Bronchial epithelial cell (primary cell): ENCODE results near the gene ZNF516. TPM values are rescaled to one million over a fixed set of nuclear protein-coding genes. Genes with fewer than 3 reads are reported as not detected.

Experiments used
- DNase-seq: peaks from one replicate; pipeline ENCODE4 v3.0.0-alpha.2; 2010; ENCODE audit warnings: low read depth
- FAIRE-seq: peaks from 2 replicates; lab custom pipeline; 2011; peaks lifted over from hg19 to GRCh38; lab: Jason Lieb, UNC
- H3K27me3 ChIP-seq: 2 replicates; pipeline ENCODE4 v1.5.1; 2011; ENCODE audit warnings: low read length; ENCODE audit not compliant: control insufficient read depth, insufficient read depth
- H3K36me3 ChIP-seq: 2 replicates; pipeline ENCODE4 v1.5.1; 2011; ENCODE audit warnings: low read length; ENCODE audit not compliant: control insufficient read depth, insufficient read depth
- H3K4me3 ChIP-seq: 2 replicates; pipeline ENCODE4 v1.5.1; 2011; ENCODE audit warnings: mild to moderate bottlenecking, low read depth, low read length, control low read depth
- total RNA-seq: library from RNA; depleted of rRNA; stranded (reverse); fragments of >200 nt; gene quantifications from 2 replicates; pipeline ENCODE4 v1.2.1, GENCODE V29; 2014
- TF ChIP-seq, protein P1 (sequence below): IDR thresholded peaks from 2 replicates; pipeline ENCODE4 v1.5.1; 2011; ENCODE audit warnings: mild to moderate bottlenecking, moderate library complexity, low read length, control low read depth, inconsistent platforms; ENCODE audit not compliant: insufficient read depth, severe bottlenecking

ZNF516 gene
- total RNA-seq, 1 donor from 2014 or later: 16.6 TPM

DNA sequence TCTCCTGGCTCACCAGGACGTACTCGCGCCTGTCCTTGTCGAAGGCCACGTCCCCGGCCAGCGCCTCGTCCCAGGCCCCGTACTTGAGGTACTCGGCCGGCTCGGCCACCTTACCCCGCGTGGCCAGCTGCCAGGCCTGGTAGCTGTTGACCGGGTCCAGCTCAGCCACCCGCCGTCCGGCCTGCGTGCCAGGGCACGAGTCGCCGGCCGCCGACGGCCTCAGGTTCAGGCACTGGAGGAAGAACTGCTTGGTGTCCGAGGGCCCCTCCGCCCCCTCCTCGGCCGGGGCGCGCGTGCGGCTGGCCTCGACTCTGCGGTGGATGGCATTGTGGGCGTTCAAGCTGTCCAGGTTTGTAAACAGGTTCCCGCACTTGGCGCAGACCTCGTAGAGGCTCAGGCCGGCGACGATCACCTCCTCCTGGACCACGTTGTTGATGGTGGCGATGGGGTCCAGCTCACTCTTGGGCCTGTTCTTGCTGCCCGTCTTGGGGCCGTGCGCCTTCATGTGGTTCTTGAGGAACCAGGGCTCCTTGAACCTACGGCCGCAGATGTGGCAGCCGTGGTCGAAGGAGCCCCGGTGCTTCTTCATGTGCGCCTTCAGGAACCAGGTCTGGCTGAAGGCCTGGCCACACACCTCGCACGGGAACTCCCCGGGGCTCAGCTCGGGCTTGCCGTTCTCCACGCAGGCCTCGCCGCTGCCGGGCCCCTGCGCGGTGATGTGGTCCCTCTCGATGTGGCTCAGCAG, 53.2 kb downstream of the ZNF516 start:
- Histone ChIP-seq H3K4me3 (no peak overlapping the region), H3K27me3 (no peaks in the 10 kb centered on the region), H3K36me3 (peaks cover 16% of the 10 kb centered on the region)
- TF ChIP-seq, protein P1, sequence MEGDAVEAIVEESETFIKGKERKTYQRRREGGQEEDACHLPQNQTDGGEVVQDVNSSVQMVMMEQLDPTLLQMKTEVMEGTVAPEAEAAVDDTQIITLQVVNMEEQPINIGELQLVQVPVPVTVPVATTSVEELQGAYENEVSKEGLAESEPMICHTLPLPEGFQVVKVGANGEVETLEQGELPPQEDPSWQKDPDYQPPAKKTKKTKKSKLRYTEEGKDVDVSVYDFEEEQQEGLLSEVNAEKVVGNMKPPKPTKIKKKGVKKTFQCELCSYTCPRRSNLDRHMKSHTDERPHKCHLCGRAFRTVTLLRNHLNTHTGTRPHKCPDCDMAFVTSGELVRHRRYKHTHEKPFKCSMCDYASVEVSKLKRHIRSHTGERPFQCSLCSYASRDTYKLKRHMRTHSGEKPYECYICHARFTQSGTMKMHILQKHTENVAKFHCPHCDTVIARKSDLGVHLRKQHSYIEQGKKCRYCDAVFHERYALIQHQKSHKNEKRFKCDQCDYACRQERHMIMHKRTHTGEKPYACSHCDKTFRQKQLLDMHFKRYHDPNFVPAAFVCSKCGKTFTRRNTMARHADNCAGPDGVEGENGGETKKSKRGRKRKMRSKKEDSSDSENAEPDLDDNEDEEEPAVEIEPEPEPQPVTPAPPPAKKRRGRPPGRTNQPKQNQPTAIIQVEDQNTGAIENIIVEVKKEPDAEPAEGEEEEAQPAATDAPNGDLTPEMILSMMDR: no peak
- FAIRE-seq (no peak), DNase-seq (no peak)

DNA sequence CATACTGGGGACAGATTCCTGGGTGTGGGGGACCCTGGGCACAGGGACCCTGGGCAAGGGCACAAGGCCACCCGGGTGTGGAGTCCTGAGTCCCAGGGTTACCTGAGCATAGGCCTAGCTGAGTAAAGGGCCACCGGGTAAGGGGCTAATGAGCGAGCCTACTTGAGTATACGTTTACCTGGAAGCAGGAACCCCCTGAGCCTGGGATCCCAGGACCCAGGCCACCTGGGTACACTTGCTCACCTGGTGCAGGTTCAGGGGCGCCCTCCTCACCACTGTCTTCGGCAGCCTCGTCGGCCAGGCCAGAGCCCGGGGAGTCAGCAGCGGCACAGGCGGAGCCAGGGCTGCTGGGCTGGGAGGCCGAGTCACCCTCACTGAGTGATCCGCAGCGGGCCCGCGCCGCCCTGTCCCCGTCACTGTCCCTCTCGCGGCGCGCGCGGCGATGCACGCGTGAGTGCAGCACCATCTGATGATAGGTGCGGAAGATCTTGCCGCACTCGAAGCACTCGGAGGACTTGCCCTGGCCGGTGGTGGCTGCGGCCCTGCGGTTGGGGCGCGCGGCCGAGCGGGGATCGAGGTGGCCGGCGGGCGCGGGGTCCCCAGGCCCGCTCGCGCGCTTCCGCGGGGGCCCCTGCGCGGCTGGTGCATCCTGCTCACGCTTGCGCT, 53.9 kb downstream of the ZNF516 start:
- H3K27me3 ChIP-seq: no peaks in the 10 kb centered on the region
- FAIRE-seq: no peak
- TF ChIP-seq, protein P1: no peak
- H3K36me3 ChIP-seq: peaks cover 20% of the 10 kb centered on the region
- no peak for DNase-seq
- H3K4me3 ChIP-seq: no peak overlapping the region

DNA sequence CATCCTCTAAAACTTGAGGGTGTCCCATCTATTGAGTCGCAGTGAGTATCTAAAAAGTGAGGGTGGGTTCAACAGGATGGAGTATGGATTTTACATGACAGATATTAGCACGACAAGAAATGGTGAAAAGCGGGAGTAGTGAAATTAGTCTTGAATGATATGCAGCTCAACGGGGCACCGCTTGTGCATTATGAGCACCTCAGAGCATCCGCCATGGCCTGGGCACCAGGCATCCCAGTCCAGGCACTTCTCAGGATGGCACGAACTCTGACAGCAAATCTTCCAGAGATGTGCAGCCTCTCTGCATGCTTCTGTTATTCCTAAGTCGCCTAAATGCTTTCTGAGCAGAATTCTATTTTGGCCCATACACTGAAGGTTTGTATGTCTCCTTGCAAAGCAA, 57.1 kb downstream of the ZNF516 start:
- TF ChIP-seq, protein P1: no peak
- FAIRE-seq: no peak
- H3K27me3 ChIP-seq: no peaks in the 10 kb centered on the region
- DNase-seq: no peak
- H3K36me3 ChIP-seq: peaks cover 33% of the 10 kb centered on the region
- H3K4me3 ChIP-seq: no peak overlapping the region

DNA sequence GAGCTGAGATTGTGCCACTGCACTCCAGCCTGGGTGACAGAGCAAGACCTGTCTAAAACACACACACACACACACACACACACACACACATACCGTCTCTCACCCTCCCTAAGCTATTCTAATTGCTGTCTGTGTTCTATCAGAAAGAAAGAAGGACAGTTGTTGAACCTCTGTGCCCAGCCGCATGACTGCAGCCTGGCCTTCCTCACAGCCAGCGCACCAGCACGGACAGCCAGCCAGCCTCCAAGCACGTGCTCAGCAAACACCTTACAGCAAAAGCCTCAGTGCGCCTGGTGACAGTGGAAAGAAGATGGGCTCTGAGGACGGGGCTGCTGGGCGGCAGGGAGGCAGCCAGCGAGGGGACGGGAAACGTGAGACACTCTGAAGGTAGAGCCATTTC, 58.0 kb downstream of the ZNF516 start:
- FAIRE-seq: no peak
- TF ChIP-seq, protein P1: no peak
- Histone ChIP-seq H3K36me3 (peaks cover 30% of the 10 kb centered on the region), H3K4me3 (no peak overlapping the region), H3K27me3 (no peaks in the 10 kb centered on the region)
- no peak for DNase-seq

DNA sequence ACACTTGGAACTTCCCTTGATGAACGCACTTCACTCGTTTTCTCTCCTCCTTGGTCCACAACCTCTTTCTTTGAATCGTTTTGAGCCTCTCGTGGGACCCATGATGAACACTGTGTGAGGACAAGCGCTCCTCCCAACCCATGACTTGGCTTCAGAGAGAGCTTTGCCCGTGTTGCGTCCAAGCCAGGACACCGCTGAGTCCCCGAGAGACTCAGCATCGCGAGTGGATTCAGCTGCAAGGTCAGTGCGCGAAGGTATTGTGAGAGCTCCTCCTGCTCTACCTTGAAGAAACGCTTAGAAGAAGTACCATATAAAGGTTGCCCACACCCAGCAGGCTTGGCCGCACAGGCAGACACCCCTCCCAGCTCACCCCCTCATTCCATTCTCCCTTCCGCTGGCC, 58.7 kb downstream of the ZNF516 start:
- no peak for DNase-seq
- TF ChIP-seq, protein P1: no peak
- Histone ChIP-seq H3K36me3 (peaks cover 30% of the 10 kb centered on the region), H3K27me3 (no peaks in the 10 kb centered on the region), H3K4me3 (no peak overlapping the region)
- peak; percentile 32 for FAIRE-seq
